ENCODE results near the gene CARHSP1. TPM values are rescaled to one million over a fixed set of nuclear protein-coding genes. Genes with fewer than 3 reads are reported as not detected.
"Not testable (repeated sequence)": the region's sequence is repeated elsewhere in the genome, so short reads cannot be mapped to it uniquely, and the experiment has no call there.

Gene CARHSP1
- total and polyA plus RNA-seq, 7 donors, result 32.1 to 154 (median 79.5) TPM

DNA sequence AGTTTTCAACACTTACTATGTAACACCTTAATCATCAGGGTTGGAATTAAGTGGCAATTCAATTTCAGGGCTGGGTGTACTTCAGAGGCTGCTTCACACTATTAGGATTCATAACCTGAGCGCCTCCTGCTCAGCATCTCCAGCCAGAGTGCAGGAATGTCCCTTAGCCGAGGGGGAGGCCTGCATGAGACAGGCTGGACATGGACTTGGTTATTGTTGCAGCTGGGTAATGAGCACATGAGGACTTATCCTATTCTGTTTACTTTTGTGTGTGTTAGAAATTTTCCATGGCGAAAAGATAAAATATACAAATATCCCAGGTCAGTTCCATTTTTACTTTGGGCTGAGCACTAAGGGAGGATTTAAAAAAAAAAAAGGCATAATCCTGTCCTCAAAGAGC lies 60.8 kb downstream of the CARHSP1 start:
- intact Hi-C loops (cut with DNase I), result no loop called here
- no peak overlapping the region for H3K4me3 ChIP-seq
- peaks cover 20 to 99% (median 63%) of the 10 kb centered on the region in 4 donors for H3K36me3 ChIP-seq
- H3K9me3 ChIP-seq, result no peaks in the 10 kb centered on the region
- no peak overlapping the region for H3K27ac ChIP-seq
- 95 to 96% methylated on average over 3 of the region's 3 CpGs for WGBS, 2 donors
- TF ChIP-seq POLR2A (IDR thresholded peaks at IDR 0.05) (no peak), POLR2AphosphoS5 (IDR thresholded peaks at IDR 0.05) (no peak), CTCF (IDR thresholded peaks at IDR 0.05) (no peak), EP300 (IDR thresholded peaks at IDR 0.05) (no peak)
- DNase-seq, result no peak
- no peaks in the 10 kb centered on the region for H3K27me3 ChIP-seq
- no peaks in the 10 kb centered on the region for H3K4me1 ChIP-seq

DNA sequence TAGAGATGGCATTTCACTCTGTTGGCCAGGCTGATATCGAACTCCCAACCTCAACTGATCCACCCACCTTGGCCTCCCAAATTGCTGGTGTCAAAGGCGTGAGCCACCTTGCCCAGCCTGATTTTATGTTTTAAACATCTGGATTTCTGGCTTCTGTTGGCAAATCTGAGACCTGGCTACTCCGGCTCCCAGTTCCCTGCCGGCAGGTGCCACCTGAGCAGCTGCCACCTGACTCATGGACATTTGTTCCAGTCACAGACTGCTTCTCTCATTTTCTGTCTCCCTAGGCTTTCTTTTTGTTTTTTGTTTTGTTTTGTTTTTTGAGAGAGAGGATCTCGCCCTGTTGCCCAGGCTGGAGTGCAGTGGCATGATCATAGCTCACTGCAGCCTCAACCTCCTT lies 61.6 kb downstream of the CARHSP1 start:
- 96 to 97% methylated on average over 5 of the region's 5 CpGs for WGBS, 2 donors
- DNase-seq, result no peak
- no peak overlapping the region for H3K27ac ChIP-seq
- intact Hi-C loops (cut with DNase I), result no loop called here
- TF ChIP-seq POLR2AphosphoS5 (IDR thresholded peaks at IDR 0.05), result no peak
- TF ChIP-seq EP300 (IDR thresholded peaks at IDR 0.05), result no peak
- TF ChIP-seq CTCF (IDR thresholded peaks at IDR 0.05), result no peak
- no peak for TF ChIP-seq POLR2A (IDR thresholded peaks at IDR 0.05)
- no peaks in the 10 kb centered on the region for H3K4me1 ChIP-seq
- no peak overlapping the region for H3K4me3 ChIP-seq
- H3K9me3 ChIP-seq, result no peaks in the 10 kb centered on the region
- H3K27me3 ChIP-seq, result no peaks in the 10 kb centered on the region
- H3K36me3 ChIP-seq, result peaks cover 11 to 99% (median 62%) of the 10 kb centered on the region in 4 donors

DNA sequence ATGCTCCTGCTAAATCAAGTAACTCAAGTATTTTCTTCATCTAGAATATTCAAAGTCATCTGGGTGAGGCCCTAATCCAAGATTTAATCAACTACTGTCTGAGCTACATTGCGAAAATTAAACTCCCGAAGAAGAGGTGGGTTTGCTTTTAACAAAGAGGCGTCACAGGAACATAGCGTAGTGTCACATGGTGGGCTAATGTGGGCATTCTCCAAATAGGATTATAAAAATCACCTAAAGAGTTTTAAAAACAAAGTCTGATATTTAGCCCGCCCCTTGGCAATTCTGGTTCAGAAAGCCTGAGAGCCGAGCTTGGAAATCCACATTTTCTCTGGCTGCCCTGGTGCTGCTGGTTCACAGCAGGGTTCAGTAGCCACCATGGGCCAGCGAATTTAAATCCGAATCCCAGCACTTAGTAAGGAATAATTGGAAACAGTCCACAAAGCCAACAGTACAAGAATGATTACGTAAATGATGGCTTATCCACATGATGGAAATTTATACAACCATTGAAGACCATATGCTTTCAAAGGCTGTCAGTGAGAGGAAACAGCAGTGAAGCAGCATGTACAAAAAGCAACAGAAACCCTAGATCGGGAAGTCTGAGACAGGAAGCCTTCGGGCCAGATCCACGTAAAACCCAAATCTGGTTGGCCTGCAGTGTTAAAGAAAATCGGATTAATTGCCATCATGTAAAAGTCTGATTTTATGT lies 62.4 kb downstream of the CARHSP1 start:
- Histone ChIP-seq H3K9me3 (no peaks in the 10 kb centered on the region), H3K4me1 (no peaks in the 10 kb centered on the region), H3K27me3 (no peaks in the 10 kb centered on the region), H3K4me3 (no peak overlapping the region), H3K27ac (no peak overlapping the region), H3K36me3 (peaks cover 9 to 99% (median 58%) of the 10 kb centered on the region in 4 donors)
- WGBS, 2 donors, result 93% methylated on average over 13 of the region's 13 CpGs
- intact Hi-C loops (cut with DNase I), result no loop called here
- no peak for DNase-seq
- TF ChIP-seq EP300 (IDR thresholded peaks at IDR 0.05) (no peak), CTCF (IDR thresholded peaks at IDR 0.05) (no peak), POLR2A (IDR thresholded peaks at IDR 0.05) (no peak), POLR2AphosphoS5 (IDR thresholded peaks at IDR 0.05) (no peak)

- WGBS, 2 donors, result 80 to 91% methylated on average over 6 of the region's 6 CpGs
- TF ChIP-seq EP300 (IDR thresholded peaks at IDR 0.05) (no peak), POLR2A (IDR thresholded peaks at IDR 0.05) (no peak), CTCF (IDR thresholded peaks at IDR 0.05) (no peak), POLR2AphosphoS5 (IDR thresholded peaks at IDR 0.05) (no peak)
- no peaks in the 10 kb centered on the region for H3K9me3 ChIP-seq
- H3K27ac ChIP-seq, result no peak overlapping the region
- H3K36me3 ChIP-seq, result peaks cover 9 to 82% (median 46%) of the 10 kb centered on the region in 4 donors
- peaks cover 0 to 10% (median 4%) of the 10 kb centered on the region in 4 donors for H3K4me1 ChIP-seq
- H3K27me3 ChIP-seq, result no peaks in the 10 kb centered on the region
- H3K4me3 ChIP-seq, result no peak overlapping the region
- no peak for DNase-seq
- intact Hi-C loops (cut with DNase I), result no loop called here
Measured at GRCh38 chr16:8804313-8804712, 64.5 kb downstream of the CARHSP1 start.

DNA sequence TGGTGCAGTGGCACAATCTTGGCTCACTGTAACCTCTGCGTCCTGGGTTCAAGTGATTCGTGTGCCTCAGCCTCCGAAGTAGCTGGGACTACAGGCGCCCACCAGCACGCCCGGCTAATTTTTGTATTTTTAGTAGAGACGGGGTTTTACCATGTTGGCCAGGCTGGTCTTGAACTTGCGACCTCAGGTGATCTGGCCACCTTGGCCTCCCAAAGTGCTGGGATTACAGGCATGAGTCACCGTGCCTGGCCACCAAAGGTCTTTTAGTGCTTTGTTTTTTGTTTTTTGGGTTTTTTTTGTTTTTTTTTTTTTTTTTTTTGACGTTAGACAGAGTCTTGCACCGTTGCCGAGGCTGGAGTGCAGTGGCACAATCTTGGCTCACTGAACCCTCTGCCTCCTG lies 65.1 kb downstream of the CARHSP1 start:
- peaks cover 0 to 16% (median 10%) of the 10 kb centered on the region in 4 donors for H3K4me1 ChIP-seq
- intact Hi-C loops (cut with DNase I); H3K27me3 ChIP-seq; H3K27ac ChIP-seq; H3K4me3 ChIP-seq; H3K9me3 ChIP-seq; DNase-seq: not testable (repeated sequence)
- WGBS, 2 donors, result 91 to 93% methylated on average over 12 of the region's 12 CpGs
- H3K36me3 ChIP-seq, result peaks cover 8 to 76% (median 41%) of the 10 kb centered on the region in 4 donors

Other genes with a start within 250 kb of the CARHSP1 start
- 10 to 100 TPM; 25.3 to 55.1 (median 35.1) TPM for gene METTL22, start 247.3 kb downstream of the CARHSP1 start, total RNA-seq
- 10 to 100 TPM in 2 of 3 donors, 1 to 10 TPM in 1; 8.6 to 17.2 (median 11.4) TPM for gene METTL22, start 247.3 kb downstream of the CARHSP1 start, polyA plus RNA-seq
- 1 to 10 TPM; 4.1 to 8.3 (median 6.0) TPM for gene ABAT, start 194.4 kb downstream of the CARHSP1 start, total RNA-seq
- gene ABAT, start 194.4 kb downstream of the CARHSP1 start, polyA plus RNA-seq, result 10 to 100 TPM in 1 of 3 donors, 1 to 10 TPM in 2; 8.2 to 12.0 (median 9.6) TPM
- 10 to 100 TPM in 2 of 4 donors, 1 to 10 TPM in 2; 1.9 to 13.3 (median 8.7) TPM for gene TMEM186, start 71.4 kb downstream of the CARHSP1 start, total RNA-seq
- gene TMEM186, start 71.4 kb downstream of the CARHSP1 start, polyA plus RNA-seq, result 10 to 100 TPM in 1 of 3 donors, 1 to 10 TPM in 2; 9.0 to 13.9 (median 9.9) TPM
- gene PMM2, start 71.2 kb downstream of the CARHSP1 start, total RNA-seq, result 10 to 100 TPM; 13.6 to 22.1 (median 18.4) TPM
- gene PMM2, start 71.2 kb downstream of the CARHSP1 start, polyA plus RNA-seq, result 10 to 100 TPM; 29.8 to 52.4 (median 33.6) TPM
- gene LITAFD, start 13.3 kb upstream of the CARHSP1 start, total RNA-seq, result not detected
- not detected for gene LITAFD, start 13.3 kb upstream of the CARHSP1 start, polyA plus RNA-seq
- gene USP7, start 94.9 kb upstream of the CARHSP1 start, total RNA-seq, result 10 to 100 TPM; 64.9 to 84.5 (median 80.5) TPM
- 10 to 100 TPM; 28.8 to 46.1 (median 28.9) TPM for gene USP7, start 94.9 kb upstream of the CARHSP1 start, polyA plus RNA-seq
- 10 to 100 TPM; 43.8 to 47.6 (median 46.2) TPM for gene HAPSTR1, start 222.6 kb upstream of the CARHSP1 start, total RNA-seq
- 10 to 100 TPM; 12.6 to 23.1 (median 19.7) TPM for gene HAPSTR1, start 222.6 kb upstream of the CARHSP1 start, polyA plus RNA-seq